ENCODE measurements around the gene TMEM63A. TPM values are rescaled to one million over a fixed set of nuclear protein-coding genes. Genes with fewer than 3 reads are reported as not detected.
"Not testable (repeated sequence)": the region's sequence is repeated elsewhere in the genome, so short reads cannot be mapped to it uniquely, and the experiment has no call there.

TMEM63A gene
- total RNA-seq: 12.4 and 15.0 TPM in 2 replicates

GRCh38 chr1:225881959-225882693 is at the start of gene TMEM63A:
Gene TMEM63A, minus strand, starts transcription at chr1:225882380. Its CDS starts 4,800 bp downstream, at chr1:225877580.
- DNase-seq: peak; percentile 89

- no peak for DNase-seq
Measured at GRCh38 chr1:225931270-225932136, 49.3 kb upstream of the TMEM63A start.

GRCh38 chr1:225930566-225930965 is 48.4 kb upstream of the TMEM63A start:
- DNase-seq: no peak

- DNase-seq: not testable (repeated sequence)
Measured at GRCh38 chr1:225929462-225929861, 47.3 kb upstream of the TMEM63A start.

- DNase-seq: no peak
Measured at GRCh38 chr1:225928186-225929175, 46.3 kb upstream of the TMEM63A start.

GRCh38 chr1:225926551-225927113 is 44.5 kb upstream of the TMEM63A start:
- no peak for DNase-seq

GRCh38 chr1:225923692-225924555 is 41.7 kb upstream of the TMEM63A start, which contains the start of gene PYCR2:
Gene PYCR2, minus strand, starts transcription at chr1:225924250. Its CDS starts 140 bp downstream, at chr1:225924110.
- peak; percentile 97 for DNase-seq

- no peak for DNase-seq
Measured at GRCh38 chr1:225923381-225923691, 41.2 kb upstream of the TMEM63A start.

- no peak for DNase-seq
Measured at GRCh38 chr1:225921734-225922709, 39.8 kb upstream of the TMEM63A start.

- DNase-seq: peak; percentile 83
Measured at GRCh38 chr1:225919906-225920305, 37.7 kb upstream of the TMEM63A start.

- no peak for DNase-seq
Measured at GRCh38 chr1:225918280-225918679, 36.1 kb upstream of the TMEM63A start.

GRCh38 chr1:225917536-225917935 is 35.4 kb upstream of the TMEM63A start:
- no peak for DNase-seq

GRCh38 chr1:225917101-225917500 is 34.9 kb upstream of the TMEM63A start:
- DNase-seq: no peak

GRCh38 chr1:225915538-225915991 is 33.4 kb upstream of the TMEM63A start:
- DNase-seq: no peak

- DNase-seq: no peak
Measured at GRCh38 chr1:225914947-225915346, 32.8 kb upstream of the TMEM63A start.

- no peak for DNase-seq
Measured at GRCh38 chr1:225914391-225914790, 32.2 kb upstream of the TMEM63A start.

- DNase-seq: peak; percentile 75
Measured at GRCh38 chr1:225911191-225912130, 29.3 kb upstream of the TMEM63A start.

GRCh38 chr1:225909477-225909876 is 27.3 kb upstream of the TMEM63A start:
- no peak for DNase-seq

- no peak for DNase-seq
Measured at GRCh38 chr1:225908773-225909172, 26.6 kb upstream of the TMEM63A start.

Measured in dermis blood vessel endothelial cell (primary cell).